ENCODE measurements around the gene DSTN. TPM values are rescaled to one million over a fixed set of nuclear protein-coding genes. Genes with fewer than 3 reads are reported as not detected.

Gene DSTN
- total and polyA plus RNA-seq, 9 donors: 162 to 1,033 (median 324) TPM

DNA sequence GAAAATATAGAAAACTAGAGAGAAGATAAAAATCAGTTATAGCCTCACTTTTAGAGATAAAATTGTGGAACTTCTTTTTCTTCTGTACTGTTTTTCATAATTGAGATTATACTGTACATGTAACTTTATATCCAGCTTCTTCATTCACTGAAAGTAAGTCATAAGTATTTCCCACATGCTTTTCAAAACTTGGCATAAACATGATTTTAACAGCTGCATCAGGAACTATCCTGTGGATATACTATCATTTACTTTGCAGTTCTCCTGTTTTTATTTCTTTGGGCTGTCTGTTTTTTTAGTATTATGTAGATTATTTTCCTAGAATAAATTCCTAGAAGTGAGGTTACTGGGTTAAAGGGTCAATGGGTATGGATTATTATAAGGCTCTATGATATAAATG lies 14.8 kb downstream of the DSTN start:
- H3K4me3 ChIP-seq: no peak overlapping the region
- no peaks in the 10 kb centered on the region for H3K27me3 ChIP-seq
- TF ChIP-seq EP300 (IDR thresholded peaks at IDR 0.05): no peak
- TF ChIP-seq POLR2A (IDR thresholded peaks at IDR 0.05): no peak
- TF ChIP-seq, protein P1, sequence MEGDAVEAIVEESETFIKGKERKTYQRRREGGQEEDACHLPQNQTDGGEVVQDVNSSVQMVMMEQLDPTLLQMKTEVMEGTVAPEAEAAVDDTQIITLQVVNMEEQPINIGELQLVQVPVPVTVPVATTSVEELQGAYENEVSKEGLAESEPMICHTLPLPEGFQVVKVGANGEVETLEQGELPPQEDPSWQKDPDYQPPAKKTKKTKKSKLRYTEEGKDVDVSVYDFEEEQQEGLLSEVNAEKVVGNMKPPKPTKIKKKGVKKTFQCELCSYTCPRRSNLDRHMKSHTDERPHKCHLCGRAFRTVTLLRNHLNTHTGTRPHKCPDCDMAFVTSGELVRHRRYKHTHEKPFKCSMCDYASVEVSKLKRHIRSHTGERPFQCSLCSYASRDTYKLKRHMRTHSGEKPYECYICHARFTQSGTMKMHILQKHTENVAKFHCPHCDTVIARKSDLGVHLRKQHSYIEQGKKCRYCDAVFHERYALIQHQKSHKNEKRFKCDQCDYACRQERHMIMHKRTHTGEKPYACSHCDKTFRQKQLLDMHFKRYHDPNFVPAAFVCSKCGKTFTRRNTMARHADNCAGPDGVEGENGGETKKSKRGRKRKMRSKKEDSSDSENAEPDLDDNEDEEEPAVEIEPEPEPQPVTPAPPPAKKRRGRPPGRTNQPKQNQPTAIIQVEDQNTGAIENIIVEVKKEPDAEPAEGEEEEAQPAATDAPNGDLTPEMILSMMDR (IDR thresholded peaks at IDR 0.05): no peak
- H3K4me1 ChIP-seq (ENCODE audit: insufficient read depth): peaks cover 5% of the 10 kb centered on the region
- intact Hi-C loops (cut with DNase I): no loop called here
- no peak for DNase-seq
- no peaks in the 10 kb centered on the region for H3K36me3 ChIP-seq
- no peaks in the 10 kb centered on the region for H3K9me3 ChIP-seq
- no peak overlapping the region for H3K27ac ChIP-seq

DNA sequence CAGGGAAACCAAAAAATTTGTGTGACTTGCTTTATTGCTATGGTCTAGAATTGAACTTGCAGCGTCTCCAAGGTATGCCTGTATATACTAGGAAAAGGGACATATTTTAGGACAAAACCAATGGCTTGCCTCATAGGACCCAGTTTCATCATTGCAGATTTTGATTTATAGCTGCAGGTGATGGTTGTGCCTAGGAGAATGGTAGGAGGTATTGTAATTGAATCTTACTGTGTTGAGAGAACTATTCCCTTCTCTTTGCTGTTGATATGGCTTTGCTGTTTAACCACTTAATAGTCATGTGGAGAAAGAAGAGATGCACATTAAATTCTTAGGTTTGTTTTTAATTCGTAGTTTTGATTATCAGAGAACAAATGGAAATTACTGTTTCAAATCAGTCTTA lies 16.4 kb downstream of the DSTN start:
- Histone ChIP-seq H3K4me1 (ENCODE audit: insufficient read depth) (peaks cover 8% of the 10 kb centered on the region), H3K4me3 (no peak overlapping the region), H3K27ac (no peak overlapping the region), H3K36me3 (no peaks in the 10 kb centered on the region), H3K9me3 (no peaks in the 10 kb centered on the region), H3K27me3 (no peaks in the 10 kb centered on the region)
- DNase-seq: no peak
- no peak for TF ChIP-seq EP300 (IDR thresholded peaks at IDR 0.05)
- 52 to 58% (median 54%) methylated on average over 2 of the region's 2 CpGs for whole genome bisulfite sequencing, 3 donors
- intact Hi-C loops (cut with DNase I): no loop called here

DNA sequence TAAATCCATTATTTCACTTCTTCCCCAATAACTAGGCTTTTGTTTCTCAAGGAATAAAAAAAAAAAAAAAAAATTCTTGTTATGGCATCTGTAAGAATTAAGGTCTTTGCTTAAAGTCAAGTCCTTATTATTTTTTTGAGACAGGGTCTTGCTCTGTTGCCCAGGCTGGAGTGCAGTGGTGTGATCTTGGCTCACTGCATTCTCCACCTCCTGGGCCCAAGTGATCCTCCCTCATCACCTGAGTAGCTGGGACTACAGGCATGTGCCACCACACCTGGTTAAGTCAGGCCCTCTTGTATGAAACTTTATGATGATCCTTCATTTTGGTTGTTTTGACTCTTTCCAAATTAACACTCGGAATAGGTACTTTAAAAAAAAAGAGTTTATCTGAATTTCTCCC lies 17.3 kb downstream of the DSTN start:
- no peak for DNase-seq
- intact Hi-C loops (cut with DNase I): no loop called here
- WGBS, 3 donors: 71 to 86% (median 83%) methylated on average over 1 of the region's 1 CpG
- no peak overlapping the region for H3K4me3 ChIP-seq
- TF ChIP-seq POLR2A (IDR thresholded peaks at IDR 0.05) (no peak), EP300 (IDR thresholded peaks at IDR 0.05) (no peak)
- TF ChIP-seq, protein P1 (IDR thresholded peaks at IDR 0.05): no peak
- H3K4me1 ChIP-seq (ENCODE audit: insufficient read depth): peaks cover 8% of the 10 kb centered on the region
- no peaks in the 10 kb centered on the region for H3K27me3 ChIP-seq
- H3K27ac ChIP-seq: no peak overlapping the region
- no peaks in the 10 kb centered on the region for H3K36me3 ChIP-seq
- no peaks in the 10 kb centered on the region for H3K9me3 ChIP-seq

DNA sequence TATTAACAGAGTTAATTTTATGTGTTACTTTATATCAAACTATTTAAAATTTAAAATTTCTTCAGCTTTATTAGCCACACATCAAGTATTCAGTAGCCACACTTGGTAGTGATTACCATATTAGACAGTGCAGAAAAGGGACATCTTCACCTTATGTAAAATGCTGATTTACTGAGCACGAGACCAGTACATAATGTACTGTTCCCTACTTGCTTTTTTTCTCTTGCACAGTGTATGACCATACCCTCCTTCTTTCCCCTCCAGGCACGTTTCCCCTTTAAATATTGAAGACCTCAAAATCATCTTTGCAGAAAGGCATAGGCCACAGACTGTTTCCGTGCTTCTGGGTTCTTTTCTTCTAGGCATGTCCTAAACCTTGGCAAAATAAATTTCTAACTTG lies 17.9 kb downstream of the DSTN start:
- H3K27ac ChIP-seq: no peak overlapping the region

DNA sequence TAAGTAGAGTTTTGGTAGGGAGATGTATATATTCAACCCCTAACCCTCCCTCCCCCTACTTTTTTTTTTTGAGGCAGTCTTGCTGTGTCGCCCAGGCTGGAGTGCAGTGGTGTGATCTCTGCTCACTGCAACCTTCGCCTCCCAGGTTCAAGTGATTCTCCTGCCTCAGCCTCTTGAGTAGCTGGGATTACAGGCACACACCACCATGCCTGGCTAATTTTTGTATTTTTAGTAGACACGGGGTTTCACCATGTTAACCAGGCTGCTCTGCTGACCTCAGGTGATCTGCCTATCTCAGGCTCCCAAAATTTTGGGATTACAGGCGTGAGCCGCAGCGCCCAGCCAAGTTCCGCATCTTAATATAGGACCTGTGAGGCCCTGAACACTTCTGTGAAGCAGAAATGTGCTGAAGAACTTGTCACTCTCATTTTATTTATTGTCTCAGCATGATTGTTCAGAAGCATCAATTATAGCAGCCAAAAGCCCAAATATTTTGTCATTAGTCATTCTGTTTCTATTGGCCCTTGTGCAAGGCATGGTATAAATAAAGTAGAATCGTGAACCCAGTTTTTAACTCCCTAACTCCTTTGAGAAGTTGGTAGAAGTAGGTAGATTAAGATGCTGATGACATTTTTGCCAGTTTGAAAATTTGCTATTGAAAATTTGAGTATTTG lies 19.4 kb downstream of the DSTN start:
- 53 to 58% (median 56%) methylated on average over 8 of the region's 8 CpGs for WGBS, 3 donors
- no peak for DNase-seq
- no peak overlapping the region for H3K4me3 ChIP-seq
- TF ChIP-seq POLR2A (IDR thresholded peaks at IDR 0.05): no peak
- TF ChIP-seq, protein P1 (IDR thresholded peaks at IDR 0.05): no peak
- TF ChIP-seq EP300 (IDR thresholded peaks at IDR 0.05): no peak
- H3K9me3 ChIP-seq: no peaks in the 10 kb centered on the region
- no peak overlapping the region for H3K27ac ChIP-seq
- H3K27me3 ChIP-seq: no peaks in the 10 kb centered on the region
- no peaks in the 10 kb centered on the region for H3K36me3 ChIP-seq
- intact Hi-C loops (cut with DNase I): no loop called here
- H3K4me1 ChIP-seq (ENCODE audit: insufficient read depth): peaks cover 14% of the 10 kb centered on the region

More for the DNA sequence above, 17.9 kb downstream of the DSTN start:
- Histone ChIP-seq H3K9me3 (no peaks in the 10 kb centered on the region), H3K4me1 (ENCODE audit: insufficient read depth) (peaks cover 8% of the 10 kb centered on the region), H3K27me3 (no peaks in the 10 kb centered on the region), H3K36me3 (no peaks in the 10 kb centered on the region), H3K4me3 (no peak overlapping the region)
- DNase-seq: no peak
- WGBS, 3 donors: 50 to 59% (median 59%) methylated on average over 3 of the region's 3 CpGs
- intact Hi-C loops (cut with DNase I): no loop called here
- TF ChIP-seq POLR2A (IDR thresholded peaks at IDR 0.05) (no peak), EP300 (IDR thresholded peaks at IDR 0.05) (no peak)
- TF ChIP-seq, protein P1 (IDR thresholded peaks at IDR 0.05): no peak
